ENCODE measurements around the gene OXT. TPM values are rescaled to one million over a fixed set of nuclear protein-coding genes. Genes with fewer than 3 reads are reported as not detected.

The OXT gene
- total and polyA plus RNA-seq, 2 of the 13 experiments (the other 11 are each of a cell fraction or from before 2014, with no cell fraction given): not detected

DNA sequence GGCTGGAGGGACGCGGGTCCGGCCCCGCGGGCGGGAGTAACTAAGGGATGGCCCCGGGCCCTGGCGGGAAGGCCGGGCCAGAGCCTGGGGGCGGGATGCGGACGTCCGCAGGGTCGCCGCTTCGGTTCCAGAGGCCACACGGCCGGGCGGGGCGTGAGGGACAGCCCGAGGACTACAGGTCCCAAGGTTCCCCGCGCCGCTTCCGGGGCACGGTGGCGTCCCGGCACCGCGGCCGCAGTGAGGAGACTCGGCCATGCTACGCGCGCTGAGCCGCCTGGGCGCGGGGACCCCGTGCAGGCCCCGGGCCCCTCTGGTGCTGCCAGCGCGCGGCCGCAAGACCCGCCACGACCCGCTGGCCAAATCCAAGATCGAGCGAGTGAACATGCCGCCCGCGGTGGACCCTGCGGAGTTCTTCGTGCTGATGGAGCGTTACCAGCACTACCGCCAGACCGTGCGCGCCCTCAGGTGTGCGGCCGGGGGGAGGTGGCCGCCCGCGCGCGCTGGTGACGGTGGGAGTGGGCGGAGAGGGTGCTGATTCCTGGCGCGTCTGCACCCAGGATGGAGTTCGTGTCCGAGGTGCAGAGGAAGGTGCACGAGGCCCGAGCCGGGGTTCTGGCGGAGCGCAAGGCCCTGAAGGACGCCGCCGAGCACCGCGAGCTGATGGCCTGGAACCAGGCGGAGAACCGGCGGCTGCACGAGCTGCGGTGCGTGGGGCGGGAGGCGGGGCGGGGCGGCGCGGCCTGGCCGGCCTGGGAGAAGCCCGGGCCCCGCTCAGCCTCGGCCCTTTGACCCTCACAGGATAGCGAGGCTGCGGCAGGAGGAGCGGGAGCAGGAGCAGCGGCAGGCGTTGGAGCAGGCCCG lies 25.4 kb upstream of the OXT start, which contains the start of gene MRPS26 (continued):
- TF ChIP-seq, protein P1, sequence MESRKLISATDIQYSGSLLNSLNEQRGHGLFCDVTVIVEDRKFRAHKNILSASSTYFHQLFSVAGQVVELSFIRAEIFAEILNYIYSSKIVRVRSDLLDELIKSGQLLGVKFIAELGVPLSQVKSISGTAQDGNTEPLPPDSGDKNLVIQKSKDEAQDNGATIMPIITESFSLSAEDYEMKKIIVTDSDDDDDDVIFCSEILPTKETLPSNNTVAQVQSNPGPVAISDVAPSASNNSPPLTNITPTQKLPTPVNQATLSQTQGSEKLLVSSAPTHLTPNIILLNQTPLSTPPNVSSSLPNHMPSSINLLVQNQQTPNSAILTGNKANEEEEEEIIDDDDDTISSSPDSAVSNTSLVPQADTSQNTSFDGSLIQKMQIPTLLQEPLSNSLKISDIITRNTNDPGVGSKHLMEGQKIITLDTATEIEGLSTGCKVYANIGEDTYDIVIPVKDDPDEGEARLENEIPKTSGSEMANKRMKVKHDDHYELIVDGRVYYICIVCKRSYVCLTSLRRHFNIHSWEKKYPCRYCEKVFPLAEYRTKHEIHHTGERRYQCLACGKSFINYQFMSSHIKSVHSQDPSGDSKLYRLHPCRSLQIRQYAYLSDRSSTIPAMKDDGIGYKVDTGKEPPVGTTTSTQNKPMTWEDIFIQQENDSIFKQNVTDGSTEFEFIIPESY (CRISPR knock-in tag; IDR thresholded peaks at IDR 0.05): no peak
- TF ChIP-seq ZNF224 (CRISPR knock-in tag; IDR thresholded peaks at IDR 0.05) (peak; percentile 72), MBD4 (IDR thresholded peaks at IDR 0.05; ENCODE audit: borderline replicate concordance, low read length) (no peak), ZNF737 (CRISPR knock-in tag; IDR thresholded peaks at IDR 0.05; ENCODE audit: borderline replicate concordance) (no peak), HOXD1 (CRISPR knock-in tag; IDR thresholded peaks at IDR 0.05) (peak; percentile 80), PHF20 (CRISPR knock-in tag; IDR thresholded peaks at IDR 0.05) (peak; percentile 86), ZSCAN9 (CRISPR knock-in tag; IDR thresholded peaks at IDR 0.05; ENCODE audit: borderline replicate concordance) (peak; percentile 58; the same call in 1 of the 2 replicates), ETV6 (CRISPR knock-in tag; conservative IDR thresholded peaks at IDR 0.05) (peak; percentile 96), ZBTB8A (CRISPR knock-in tag; IDR thresholded peaks at IDR 0.05; ENCODE audit: borderline replicate concordance, low read depth) (peak; percentile 75; the same call in 1 of the 2 replicates), MYC (CRISPR knock-in tag; IDR thresholded peaks at IDR 0.05; ENCODE audit: borderline replicate concordance) (peak; percentile 97), FOXP1 (IDR thresholded peaks at IDR 0.05) (no peak), FOXP1 (CRISPR knock-in tag; IDR thresholded peaks at IDR 0.05) (0 out of 2 replicates have a peak, but pooled peaks have one; percentile 13)
- TF ChIP-seq, protein P2, sequence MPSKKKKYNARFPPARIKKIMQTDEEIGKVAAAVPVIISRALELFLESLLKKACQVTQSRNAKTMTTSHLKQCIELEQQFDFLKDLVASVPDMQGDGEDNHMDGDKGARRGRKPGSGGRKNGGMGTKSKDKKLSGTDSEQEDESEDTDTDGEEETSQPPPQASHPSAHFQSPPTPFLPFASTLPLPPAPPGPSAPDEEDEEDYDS (CRISPR knock-in tag; IDR thresholded peaks at IDR 0.05): peak; percentile 58
- TF ChIP-seq, protein P3, sequence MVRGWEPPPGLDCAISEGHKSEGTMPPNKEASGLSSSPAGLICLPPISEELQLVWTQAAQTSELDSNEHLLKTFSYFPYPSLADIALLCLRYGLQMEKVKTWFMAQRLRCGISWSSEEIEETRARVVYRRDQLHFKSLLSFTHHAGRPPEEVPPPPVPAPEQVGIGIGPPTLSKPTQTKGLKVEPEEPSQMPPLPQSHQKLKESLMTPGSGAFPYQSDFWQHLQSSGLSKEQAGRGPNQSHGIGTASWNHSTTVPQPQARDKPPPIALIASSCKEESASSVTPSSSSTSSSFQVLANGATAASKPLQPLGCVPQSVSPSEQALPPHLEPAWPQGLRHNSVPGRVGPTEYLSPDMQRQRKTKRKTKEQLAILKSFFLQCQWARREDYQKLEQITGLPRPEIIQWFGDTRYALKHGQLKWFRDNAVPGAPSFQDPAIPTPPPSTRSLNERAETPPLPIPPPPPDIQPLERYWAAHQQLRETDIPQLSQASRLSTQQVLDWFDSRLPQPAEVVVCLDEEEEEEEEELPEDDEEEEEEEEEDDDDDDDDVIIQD (CRISPR knock-in tag; IDR thresholded peaks at IDR 0.05; ENCODE audit: low read depth): peak; percentile 52; the same call in 1 of the 2 replicates
- TF ChIP-seq, protein P4, sequence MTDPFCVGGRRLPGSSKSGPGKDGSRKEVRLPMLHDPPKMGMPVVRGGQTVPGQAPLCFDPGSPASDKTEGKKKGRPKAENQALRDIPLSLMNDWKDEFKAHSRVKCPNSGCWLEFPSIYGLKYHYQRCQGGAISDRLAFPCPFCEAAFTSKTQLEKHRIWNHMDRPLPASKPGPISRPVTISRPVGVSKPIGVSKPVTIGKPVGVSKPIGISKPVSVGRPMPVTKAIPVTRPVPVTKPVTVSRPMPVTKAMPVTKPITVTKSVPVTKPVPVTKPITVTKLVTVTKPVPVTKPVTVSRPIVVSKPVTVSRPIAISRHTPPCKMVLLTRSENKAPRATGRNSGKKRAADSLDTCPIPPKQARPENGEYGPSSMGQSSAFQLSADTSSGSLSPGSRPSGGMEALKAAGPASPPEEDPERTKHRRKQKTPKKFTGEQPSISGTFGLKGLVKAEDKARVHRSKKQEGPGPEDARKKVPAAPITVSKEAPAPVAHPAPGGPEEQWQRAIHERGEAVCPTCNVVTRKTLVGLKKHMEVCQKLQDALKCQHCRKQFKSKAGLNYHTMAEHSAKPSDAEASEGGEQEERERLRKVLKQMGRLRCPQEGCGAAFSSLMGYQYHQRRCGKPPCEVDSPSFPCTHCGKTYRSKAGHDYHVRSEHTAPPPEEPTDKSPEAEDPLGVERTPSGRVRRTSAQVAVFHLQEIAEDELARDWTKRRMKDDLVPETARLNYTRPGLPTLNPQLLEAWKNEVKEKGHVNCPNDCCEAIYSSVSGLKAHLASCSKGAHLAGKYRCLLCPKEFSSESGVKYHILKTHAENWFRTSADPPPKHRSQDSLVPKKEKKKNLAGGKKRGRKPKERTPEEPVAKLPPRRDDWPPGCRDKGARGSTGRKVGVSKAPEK (CRISPR knock-in tag; IDR thresholded peaks at IDR 0.05; ENCODE audit: borderline replicate concordance): 0 out of 2 replicates have a peak, but pooled peaks have one; percentile 46
- TF ChIP-seq, protein P5, sequence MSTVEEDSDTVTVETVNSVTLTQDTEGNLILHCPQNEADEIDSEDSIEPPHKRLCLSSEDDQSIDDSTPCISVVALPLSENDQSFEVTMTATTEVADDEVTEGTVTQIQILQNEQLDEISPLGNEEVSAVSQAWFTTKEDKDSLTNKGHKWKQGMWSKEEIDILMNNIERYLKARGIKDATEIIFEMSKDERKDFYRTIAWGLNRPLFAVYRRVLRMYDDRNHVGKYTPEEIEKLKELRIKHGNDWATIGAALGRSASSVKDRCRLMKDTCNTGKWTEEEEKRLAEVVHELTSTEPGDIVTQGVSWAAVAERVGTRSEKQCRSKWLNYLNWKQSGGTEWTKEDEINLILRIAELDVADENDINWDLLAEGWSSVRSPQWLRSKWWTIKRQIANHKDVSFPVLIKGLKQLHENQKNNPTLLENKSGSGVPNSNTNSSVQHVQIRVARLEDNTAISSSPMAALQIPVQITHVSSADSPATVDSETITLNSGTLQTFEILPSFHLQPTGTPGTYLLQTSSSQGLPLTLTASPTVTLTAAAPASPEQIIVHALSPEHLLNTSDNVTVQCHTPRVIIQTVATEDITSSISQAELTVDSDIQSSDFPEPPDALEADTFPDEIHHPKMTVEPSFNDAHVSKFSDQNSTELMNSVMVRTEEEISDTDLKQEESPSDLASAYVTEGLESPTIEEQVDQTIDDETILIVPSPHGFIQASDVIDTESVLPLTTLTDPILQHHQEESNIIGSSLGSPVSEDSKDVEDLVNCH (CRISPR knock-in tag; IDR thresholded peaks at IDR 0.05): peak; percentile 80; the same call in 1 of the 2 replicates
